GM12878 (cell line): Measurements from ENCODE around the gene UVSSA. TPM values are rescaled to one million over a fixed set of nuclear protein-coding genes. Genes with fewer than 3 reads are reported as not detected.

ENCODE experiments used
- ATAC-seq: fragments of 200-7000 bp; cut with Tn5 transposase; 3 replicates; pipeline ENCODE4 v1.9.1; 2020; ENCODE audit warnings: mild to moderate bottlenecking, moderate library complexity
- BruUV-seq: library from RNA; stranded (reverse); fragments of 400-500 nt; replicated peaks from 2 replicates; lab custom pipeline; 2021; lab: Mats Ljungman, UMichigan
- CTCF ChIA-PET: fragments of 300-600 bp; sonication (Branson Sonifier 250); formaldehyde crosslinking; extraction: SDS; loops from one replicate; lab custom pipeline; 2021; ENCODE audit warnings: inconsistent platforms; lab: Yijun Ruan, JAX
- POLR2A ChIA-PET: fragments of 350-600 bp; formaldehyde crosslinking; extraction: SDS; loops from one replicate; lab custom pipeline; 2021; ENCODE audit warnings: inconsistent platforms; lab: Charles Lee
- RAD21 ChIA-PET: fragments of 300-600 bp; sonication (Branson Sonifier 250); formaldehyde crosslinking; loops from one replicate; lab custom pipeline; 2023; ENCODE audit warnings: antibody characterized with exemption; ENCODE audit not compliant: unreplicated experiment; lab: Charles Lee
- SMC1A ChIA-PET: fragments of 300-600 bp; sonication (Branson Sonifier 250); formaldehyde crosslinking; loops from one replicate; lab custom pipeline; 2023; ENCODE audit not compliant: unreplicated experiment, uncharacterized antibody; lab: Charles Lee
- DNase-seq: peaks from one replicate; pipeline ENCODE4 v3.0.0-alpha.2; 2011; ENCODE audit warnings: low read depth, low spot score
- FAIRE-seq: peaks from 3 replicates; lab custom pipeline; 2011; peaks lifted over from hg19 to GRCh38; lab: Jason Lieb, UNC
- H2AFZ ChIP-seq: 2 replicates; pipeline ENCODE4 v1.6.0; 2011; ENCODE audit warnings: low read depth, low read length, control low read depth; ENCODE audit not compliant: control insufficient read depth
- H3K27ac ChIP-seq: 2 replicates; pipeline ENCODE4 v1.5.1; 2011; ENCODE audit warnings: control low read depth; ENCODE audit not compliant: control insufficient read depth, insufficient read depth
- H3K27me3 ChIP-seq, 2 experiments: replicated peaks in 1 of 2; 2 replicates each; pipeline versions ENCODE4 v1.6.0 to v1.6.1; 2011; ENCODE audit warnings: low read length in 1 of 2; ENCODE audit not compliant: control insufficient read depth in 2 of 2, insufficient read depth in 2 of 2
- H3K36me3 ChIP-seq, 2 experiments: 2 replicates each; pipeline ENCODE4 v1.5.1; 2011; ENCODE audit warnings: low read length in 1 of 2; ENCODE audit not compliant: control insufficient read depth in 2 of 2, insufficient read depth in 2 of 2
- H3K4me1 ChIP-seq: 2 replicates; pipeline ENCODE4 v1.6.1; 2011; ENCODE audit warnings: mild to moderate bottlenecking, low read length, moderate library complexity, mixed read lengths; ENCODE audit not compliant: control insufficient read depth, insufficient read depth
- H3K4me2 ChIP-seq: 2 replicates; pipeline ENCODE4 v1.6.0; 2011; ENCODE audit warnings: control low read depth; ENCODE audit not compliant: control insufficient read depth, insufficient read depth
- H3K4me3 ChIP-seq: fragments of 200-600 bp; sonication (generic); 2 replicates; pipeline ENCODE4 v1.5.1; 2016
- H3K79me2 ChIP-seq: 2 replicates; pipeline ENCODE4 v1.6.0; 2011; ENCODE audit warnings: low read length; ENCODE audit not compliant: control insufficient read depth, insufficient read depth
- H3K9ac ChIP-seq: 2 replicates; pipeline ENCODE4 v1.8.0; 2011; ENCODE audit warnings: low read length, control low read depth, mixed read lengths; ENCODE audit not compliant: control insufficient read depth, insufficient read depth
- H3K9me3 ChIP-seq: replicated peaks from 3 replicates; pipeline ENCODE4 v1.5.1; 2011; ENCODE audit warnings: mild to moderate bottlenecking, low read length; ENCODE audit not compliant: control insufficient read depth, insufficient read depth
- H4K20me1 ChIP-seq: 2 replicates; pipeline ENCODE4 v1.6.0; 2011; ENCODE audit not compliant: control insufficient read depth, insufficient read depth
- CBX3 ChIP-seq: fragments of 200-600 bp; sonication (generic); IDR thresholded peaks from 2 replicates; pipeline ENCODE4 v1.6.1; 2016; ENCODE audit warnings: low read depth, borderline replicate concordance
- CBX5 ChIP-seq: sonication (generic); IDR thresholded peaks from 2 replicates; pipeline ENCODE4 v1.6.1; 2016; ENCODE audit warnings: low read depth, moderate library complexity, mild to moderate bottlenecking, inconsistent platforms
- HDGF ChIP-seq: fragments of 450-650 bp; IDR thresholded peaks from 2 replicates; pipeline ENCODE4 v1.6.1; 2016; ENCODE audit warnings: antibody characterized with exemption
- JUNB ChIP-seq: IDR thresholded peaks from 2 replicates; pipeline ENCODE4 v1.6.1; 2016; ENCODE audit warnings: antibody characterized with exemption, mild to moderate bottlenecking
- JUND ChIP-seq: IDR thresholded peaks from 2 replicates; pipeline ENCODE4 v1.6.1; 2012; ENCODE audit warnings: low read depth, mild to moderate bottlenecking, low read length, improper control_type of control experiment, moderate library complexity
- MTA2 ChIP-seq: fragments of 450-650 bp; IDR thresholded peaks from 2 replicates; pipeline ENCODE4 v1.6.1; 2016; ENCODE audit warnings: low read depth, mild to moderate bottlenecking, moderate library complexity
- MYB ChIP-seq: fragments of 150-350 bp; IDR thresholded peaks from 2 replicates; pipeline ENCODE4 v1.6.1; 2014; ENCODE audit warnings: mild to moderate bottlenecking, low read depth, low read length, borderline replicate concordance
- SMC3 ChIP-seq: IDR thresholded peaks from 2 replicates; pipeline ENCODE4 v1.6.1; 2011; ENCODE audit warnings: low read length, improper control_type of control experiment, borderline replicate concordance
- WGBS: methylation state at CpG from one replicate; pipeline ENCODE4 v1.1.6; 2016; ENCODE audit warnings: low lambda C conversion rate; ENCODE audit not compliant: insufficient replicate concordance, insufficient coverage; ENCODE audit errors: missing lambda C conversion rate; 5-methylcytosine and 5-hydroxymethylcytosine counted together
- in situ Hi-C: fragments of 300-500 bp; cut with MboI; formaldehyde crosslinking; loops from 9 replicates; pipeline ENCODE4 v1.14.3; 2018; ENCODE audit warnings: mixed read lengths
- intact Hi-C: fragments of 100-400 bp; cut with micrococcal nuclease; formaldehyde crosslinking; loops from one replicate; pipeline ENCODE4 v1.14.2; 2022; ENCODE audit not compliant: unreplicated experiment
- polyA plus RNA-seq, 11 experiments: library from polyadenylated mRNA; depleted of rRNA in 4 of 11; unstranded in 6 of 11; stranded (reverse) in 5 of 11; fragments of >200 nt; fragmentation: Nextera tagmentation in 4 of 11; fragmentation: Illumina TruSeq in 1 of 11; extraction: Ambion mirVana in 4 of 11; extraction: Trizol in 1 of 11; gene quantifications; 1 replicate in 1 of 11; 2 replicates in 10 of 11; pipeline versions ENCODE4 v1.2.1 to v1.2.3, GENCODE V29; 2011 to 2016; ENCODE audit warnings: inconsistent platforms in 2 of 11, missing spikeins in 2 of 11, low read depth in 1 of 11
- total RNA-seq, 4 experiments: library from RNA; depleted of rRNA in 3 of 4; stranded (reverse); fragments of >200 nt in 3 of 4; fragmentation: Illumina TruSeq in 1 of 4; extraction: Trizol in 1 of 4; gene quantifications; 2 replicates each; pipeline versions ENCODE4 v1.2.1 to v1.2.3, GENCODE V29; 2013 to 2021

The UVSSA gene
- total and polyA plus RNA-seq, 10 of the 15 experiments (the other 5 are each of a cell fraction or from before 2014, with no cell fraction given) = 0.34 to 16.8 (median 3.6) TPM

DNA sequence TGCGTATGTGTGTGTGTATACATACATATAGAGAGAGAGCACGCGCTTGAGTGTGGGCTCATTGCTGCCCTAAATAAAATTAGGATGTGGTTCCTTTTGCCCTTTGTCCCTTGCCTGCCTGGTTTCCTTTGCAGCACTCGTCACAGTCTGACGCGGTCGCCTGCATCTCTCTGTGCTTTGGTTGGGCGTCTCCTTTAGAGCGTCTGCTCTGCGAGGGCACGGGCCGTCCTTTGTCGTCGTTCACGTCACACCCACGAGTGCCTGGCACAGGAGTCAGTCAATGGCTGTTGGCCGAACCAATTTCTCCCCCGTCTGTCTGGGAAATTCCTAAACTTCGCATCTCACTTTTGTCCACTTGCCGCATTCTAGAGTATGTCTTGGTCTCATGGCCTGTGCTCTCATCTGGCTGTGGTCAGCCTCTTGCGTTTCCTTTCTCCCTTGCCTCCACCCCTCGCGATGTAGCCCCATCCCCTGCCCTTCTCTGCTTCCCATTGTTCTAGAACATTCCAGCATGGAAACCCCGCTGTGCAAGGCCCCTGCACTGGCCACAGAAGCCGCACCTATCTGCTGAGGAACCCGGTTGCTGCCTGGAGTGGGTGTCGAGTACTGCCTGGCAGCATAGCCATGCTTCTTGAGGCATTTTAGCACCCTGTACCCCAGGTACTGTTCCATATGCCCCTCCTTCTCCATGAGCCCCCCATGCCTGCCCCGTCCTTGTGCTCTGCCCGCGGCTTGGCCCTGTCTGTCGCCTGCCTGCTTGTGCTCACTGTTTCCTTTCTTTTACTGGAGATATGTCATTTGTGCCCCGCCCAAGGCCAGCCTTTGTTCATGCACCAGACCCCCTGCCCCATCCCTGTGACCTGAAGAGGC lies 49.3 kb upstream of the UVSSA start:
- RAD21 ChIA-PET = no interaction called here
- POLR2A ChIA-PET = no interaction called here

DNA sequence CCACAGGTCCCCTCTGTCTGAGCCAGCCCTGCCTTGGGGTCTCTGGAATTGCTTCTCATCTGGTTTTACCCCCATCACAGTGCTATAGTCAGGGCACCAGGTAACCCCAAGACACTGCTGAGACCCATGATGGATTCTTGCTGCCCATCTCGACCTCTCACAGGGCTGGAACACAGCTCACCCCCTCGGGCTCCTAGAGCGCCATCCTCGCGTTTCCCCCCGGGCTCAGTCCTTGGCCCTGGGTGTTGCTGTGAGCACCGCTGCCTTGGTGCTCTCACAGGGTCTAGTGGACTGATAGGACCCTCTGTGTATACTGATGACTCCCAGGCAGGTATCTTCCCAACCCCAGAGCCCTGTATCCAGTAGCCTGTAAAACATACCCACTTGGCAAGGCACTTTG lies 48.5 kb upstream of the UVSSA start:
- Histone ChIP-seq H3K4me3 (no peak overlapping the region), H4K20me1 (no peaks in the 10 kb centered on the region), H3K9me3 (no peaks in the 10 kb centered on the region; the same call in 2 of the 3 replicates), H3K79me2 (peaks cover 26% of the 10 kb centered on the region), H3K36me3 (peaks cover 13 to 15% of the 10 kb centered on the region in 2 experiments; a peak in 3 of 4 replicates), H3K27me3 (no peaks in the 10 kb centered on the region), H3K9ac (no peak overlapping the region), H3K4me1 (peaks cover 7% of the 10 kb centered on the region), H3K27ac (no peak overlapping the region), H3K4me2 (no peak overlapping the region), H2AFZ (no peak overlapping the region)
- intact Hi-C loops = no loop called here
- FAIRE-seq = no peak
- no peak for DNase-seq
- no TSS peak for BruUV-seq
- TF ChIP-seq MYB = no peak
- TF ChIP-seq CBX5 = no peak
- no peak for TF ChIP-seq JUND
- no peak for TF ChIP-seq SMC3
- TF ChIP-seq CBX3 = no peak
- no peak for TF ChIP-seq HDGF
- ChIA-PET CTCF (no interaction called here), RAD21 (no interaction called here), POLR2A (no interaction called here), SMC1A (interaction anchor here (1.0 kb wide), 1 partner anchor 11 kb away, joined by 3 read pairs; no protein-coding TSS in a partner anchor)
- in situ Hi-C loops = no loop called here
- ATAC-seq = no peak
- WGBS = 99% methylated on average over 7 of the region's 7 CpGs

More for the DNA sequence above, 49.3 kb upstream of the UVSSA start:
- Histone ChIP-seq H3K9me3 (no peaks in the 10 kb centered on the region; the same call in 2 of the 3 replicates), H3K9ac (no peak overlapping the region), H3K4me3 (no peak overlapping the region), H4K20me1 (no peaks in the 10 kb centered on the region), H3K4me2 (no peak overlapping the region), H3K27me3 (no peaks in the 10 kb centered on the region), H3K79me2 (peaks cover 32% of the 10 kb centered on the region), H3K27ac (no peak overlapping the region), H2AFZ (no peak overlapping the region), H3K4me1 (peaks cover 10% of the 10 kb centered on the region), H3K36me3 (peaks cover 13 to 15% of the 10 kb centered on the region in 2 experiments; a peak in 3 of 4 replicates)
- no TSS peak for BruUV-seq
- DNase-seq = no peak
- in situ Hi-C loops = no loop called here
- ChIA-PET SMC1A (no interaction called here), CTCF (no interaction called here)
- WGBS = 94% methylated on average over 32 of the region's 32 CpGs
- intact Hi-C loops = no loop called here
- no peak for FAIRE-seq
- TF ChIP-seq JUNB (no peak), MTA2 (no peak)
- ATAC-seq = no peak
